Breast epithelium (tissue), 4 donors: ENCODE measurements around the gene TLE7. TPM values are rescaled to one million over a fixed set of nuclear protein-coding genes. Genes with fewer than 3 reads are reported as not detected.

Experiments
- DNase-seq, 2 donors: peaks; one replicate each; pipeline ENCODE4 v3.0.0-alpha.2; 2019; ENCODE audit warnings: low spot score in 2 of 2
- H3K27ac ChIP-seq, 2 donors: fragments of 200-600 bp; sonication (generic) in 1 of 2; one replicate each; pipeline ENCODE4 v1.5.1; 2016 to 2019; ENCODE audit warnings: mild to moderate bottlenecking in 1 of 2
- H3K27me3 ChIP-seq, 2 donors: fragments of 200-600 bp; sonication (generic) in 1 of 2; one replicate each; pipeline versions ENCODE4 v1.5.1 to v1.6.0; 2017 to 2019; ENCODE audit warnings: control low read depth in 1 of 2, mild to moderate bottlenecking in 1 of 2
- H3K36me3 ChIP-seq: fragments of 200-600 bp; one replicate; pipeline ENCODE4 v1.5.1; 2019
- H3K4me1 ChIP-seq, 2 donors: fragments of 200-600 bp; sonication (generic); one replicate each; pipeline ENCODE4 v1.5.1; 2016 to 2019; ENCODE audit warnings: control low read depth in 1 of 2
- H3K4me3 ChIP-seq, 3 donors: fragments of 200-600 bp; sonication (generic); 1 replicate in 2 of 3; 2 replicates in 1 of 3; pipeline ENCODE4 v1.5.1; 2016 to 2019; ENCODE audit warnings: mild to moderate bottlenecking in 3 of 3, moderate library complexity in 2 of 3
- H3K9me3 ChIP-seq, 2 donors: fragments of 200-600 bp; sonication (generic) in 1 of 2; one replicate each; pipeline ENCODE4 v1.5.1; 2016 to 2019; ENCODE audit warnings: control low read depth in 1 of 2
- POLR2A ChIP-seq: fragments of 450-650 bp; IDR thresholded peaks from one replicate; pipeline ENCODE4 v1.6.1; 2016; ENCODE audit warnings: antibody characterized with exemption, mild to moderate bottlenecking, moderate library complexity
- POLR2AphosphoS5 ChIP-seq, 3 donors: sonication (generic); formaldehyde crosslinking; IDR thresholded peaks; one replicate each; pipeline ENCODE4 v1.6.1; 2017; ENCODE audit warnings: antibody characterized with exemption in 3 of 3
- intact Hi-C: fragments of 100-400 bp; cut with DNase I; formaldehyde crosslinking; loops from one replicate; pipeline ENCODE4 v1.15.1; 2023; ENCODE audit warnings: low total_unique reads
- total RNA-seq, 3 donors: library from RNA; depleted of rRNA; stranded (reverse); fragments of >200 nt; gene quantifications; one replicate each; pipeline ENCODE4 v1.1.0, GENCODE V29; 2016
- TF ChIP-seq, protein P1 (sequence below), 3 donors: fragments of 450-650 bp; IDR thresholded peaks; one replicate each; pipeline ENCODE4 v1.5.1; 2016 to 2017; ENCODE audit warnings: antibody characterized with exemption in 3 of 3, mild to moderate bottlenecking in 3 of 3, moderate library complexity in 3 of 3

Gene TLE7
- total RNA-seq, 3 donors from 2014 or later: not detected

GRCh38 chr16:71409011-71409775, 32.7 kb downstream of the TLE7 start:
- H3K27ac ChIP-seq: no peak overlapping the region
- H3K36me3 ChIP-seq: no peaks in the 10 kb centered on the region
- H3K4me3 ChIP-seq: no peak overlapping the region
- H3K9me3 ChIP-seq: no peaks in the 10 kb centered on the region
- DNase-seq: no peak
- H3K4me1 ChIP-seq: no peaks in the 10 kb centered on the region
- H3K27me3 ChIP-seq: peaks cover 0 to 3% of the 10 kb centered on the region in 2 donors
- TF ChIP-seq POLR2A: no peak
- no peak for TF ChIP-seq POLR2AphosphoS5 (IDR thresholded peaks at IDR 0.05)
- TF ChIP-seq, protein P1, sequence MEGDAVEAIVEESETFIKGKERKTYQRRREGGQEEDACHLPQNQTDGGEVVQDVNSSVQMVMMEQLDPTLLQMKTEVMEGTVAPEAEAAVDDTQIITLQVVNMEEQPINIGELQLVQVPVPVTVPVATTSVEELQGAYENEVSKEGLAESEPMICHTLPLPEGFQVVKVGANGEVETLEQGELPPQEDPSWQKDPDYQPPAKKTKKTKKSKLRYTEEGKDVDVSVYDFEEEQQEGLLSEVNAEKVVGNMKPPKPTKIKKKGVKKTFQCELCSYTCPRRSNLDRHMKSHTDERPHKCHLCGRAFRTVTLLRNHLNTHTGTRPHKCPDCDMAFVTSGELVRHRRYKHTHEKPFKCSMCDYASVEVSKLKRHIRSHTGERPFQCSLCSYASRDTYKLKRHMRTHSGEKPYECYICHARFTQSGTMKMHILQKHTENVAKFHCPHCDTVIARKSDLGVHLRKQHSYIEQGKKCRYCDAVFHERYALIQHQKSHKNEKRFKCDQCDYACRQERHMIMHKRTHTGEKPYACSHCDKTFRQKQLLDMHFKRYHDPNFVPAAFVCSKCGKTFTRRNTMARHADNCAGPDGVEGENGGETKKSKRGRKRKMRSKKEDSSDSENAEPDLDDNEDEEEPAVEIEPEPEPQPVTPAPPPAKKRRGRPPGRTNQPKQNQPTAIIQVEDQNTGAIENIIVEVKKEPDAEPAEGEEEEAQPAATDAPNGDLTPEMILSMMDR (IDR thresholded peaks at IDR 0.05): no peak
- intact Hi-C loops: no loop called here

DNA sequence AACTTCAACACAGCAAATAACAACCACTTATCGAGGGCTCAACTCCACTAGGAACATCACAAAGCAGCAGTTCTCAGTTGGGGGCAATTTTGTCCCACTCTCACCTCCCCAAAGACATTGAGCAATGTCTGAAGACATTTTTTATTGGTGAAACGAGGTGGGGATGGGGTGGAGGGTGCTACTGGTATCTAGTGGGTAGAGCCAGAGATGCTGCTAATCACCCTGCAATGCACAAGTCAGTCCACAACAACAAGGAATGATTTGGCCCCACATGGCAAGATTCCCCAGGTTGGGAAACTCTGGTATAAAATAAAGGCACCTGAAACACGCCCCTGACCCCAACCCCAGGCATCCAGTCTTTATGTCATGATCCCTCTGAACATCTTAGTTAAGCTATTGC, 33.3 kb downstream of the TLE7 start:
- intact Hi-C loops: no loop called here
- Histone ChIP-seq H3K27ac (no peak overlapping the region), H3K9me3 (no peaks in the 10 kb centered on the region), H3K4me3 (no peak overlapping the region), H3K27me3 (peaks cover 0 to 3% of the 10 kb centered on the region in 2 donors), H3K4me1 (no peaks in the 10 kb centered on the region), H3K36me3 (no peaks in the 10 kb centered on the region)
- TF ChIP-seq POLR2A: no peak
- TF ChIP-seq, protein P1 (IDR thresholded peaks at IDR 0.05): no peak
- no peak for TF ChIP-seq POLR2AphosphoS5 (IDR thresholded peaks at IDR 0.05)
- DNase-seq: no peak

- Histone ChIP-seq H3K36me3 (no peaks in the 10 kb centered on the region), H3K4me1 (no peaks in the 10 kb centered on the region), H3K9me3 (no peaks in the 10 kb centered on the region), H3K27ac (no peak overlapping the region), H3K27me3 (peaks cover 0 to 3% of the 10 kb centered on the region in 2 donors), H3K4me3 (no peak overlapping the region)
- no peak for DNase-seq
- intact Hi-C loops: no loop called here
- TF ChIP-seq POLR2A (no peak), POLR2AphosphoS5 (IDR thresholded peaks at IDR 0.05) (no peak)
- TF ChIP-seq, protein P1 (IDR thresholded peaks at IDR 0.05): no peak
Measured at GRCh38 chr16:71407731-71408130, 34.1 kb downstream of the TLE7 start.

DNA sequence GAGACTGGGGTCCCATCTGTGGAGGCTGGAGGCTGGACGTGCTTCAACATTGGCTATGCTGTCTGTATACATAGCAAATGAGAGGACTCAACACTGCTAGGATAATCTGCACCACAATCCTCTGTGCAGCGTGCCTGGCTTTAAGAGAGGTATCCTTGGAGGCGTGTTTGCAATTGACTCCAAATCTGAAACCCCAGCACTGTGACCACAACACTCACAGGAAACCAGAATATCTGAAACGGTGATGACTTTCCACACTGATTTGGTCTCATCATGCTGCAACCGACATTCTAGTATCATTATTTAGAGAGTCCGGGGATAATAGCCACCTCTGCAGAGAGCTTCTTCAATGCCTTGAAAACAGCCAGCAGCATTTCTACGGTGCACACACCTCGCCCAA, 35.1 kb downstream of the TLE7 start:
- Histone ChIP-seq H3K27ac (no peak overlapping the region), H3K4me3 (no peak overlapping the region), H3K27me3 (peaks cover 0 to 3% of the 10 kb centered on the region in 2 donors), H3K9me3 (no peaks in the 10 kb centered on the region), H3K36me3 (no peaks in the 10 kb centered on the region), H3K4me1 (no peaks in the 10 kb centered on the region)
- intact Hi-C loops: no loop called here
- TF ChIP-seq, protein P1 (IDR thresholded peaks at IDR 0.05): no peak
- TF ChIP-seq POLR2AphosphoS5 (IDR thresholded peaks at IDR 0.05): no peak
- TF ChIP-seq POLR2A: no peak
- no peak for DNase-seq

GRCh38 chr16:71406316-71406715, 35.5 kb downstream of the TLE7 start:
- TF ChIP-seq, protein P1 (IDR thresholded peaks at IDR 0.05): no peak
- no peak for TF ChIP-seq POLR2A
- no peak for TF ChIP-seq POLR2AphosphoS5 (IDR thresholded peaks at IDR 0.05)
- peaks cover 0 to 3% of the 10 kb centered on the region in 2 donors for H3K27me3 ChIP-seq
- H3K27ac ChIP-seq: no peak overlapping the region
- H3K36me3 ChIP-seq: no peaks in the 10 kb centered on the region
- DNase-seq: no peak
- no peak overlapping the region for H3K4me3 ChIP-seq
- intact Hi-C loops: no loop called here
- no peaks in the 10 kb centered on the region for H3K9me3 ChIP-seq
- no peaks in the 10 kb centered on the region for H3K4me1 ChIP-seq
